Activated naive CD8-positive, alpha-beta T cell treated with anti-CD3 and anti-CD28 coated beads for 36 hours (primary cell): Measurements from ENCODE around the gene C17orf50. TPM values are rescaled to one million over a fixed set of nuclear protein-coding genes. Genes with fewer than 3 reads are reported as not detected.

Experiments
- DNase-seq: peaks from one replicate; pipeline ENCODE4 v3.0.0; 2021
- H3K27ac Mint-ChIP-seq: one replicate; pipeline ENCODE4 v1.8.0; 2022; ENCODE audit warnings: mild to moderate bottlenecking, moderate library complexity, mixed read lengths
- H3K27me3 Mint-ChIP-seq: one replicate; pipeline ENCODE4 v1.8.0; 2022; ENCODE audit warnings: mild to moderate bottlenecking, mixed read lengths
- H3K36me3 Mint-ChIP-seq: one replicate; pipeline ENCODE4 v1.8.0; 2021; ENCODE audit warnings: mild to moderate bottlenecking, mixed read lengths
- H3K4me1 Mint-ChIP-seq: one replicate; pipeline ENCODE4 v1.8.0; 2021; ENCODE audit warnings: mixed read lengths
- H3K4me3 Mint-ChIP-seq: one replicate; pipeline ENCODE4 v1.8.0; 2022; ENCODE audit warnings: mild to moderate bottlenecking, moderate library complexity, mixed read lengths
- H3K9me3 Mint-ChIP-seq: one replicate; pipeline ENCODE4 v1.8.0; 2022; ENCODE audit warnings: mixed read lengths
- total RNA-seq, 2 experiments: library from RNA; stranded (reverse); gene quantifications; one replicate each; pipeline ENCODE4 v1.2.3, GENCODE V29; 2021

Gene C17orf50
- not detected for total RNA-seq

DNA sequence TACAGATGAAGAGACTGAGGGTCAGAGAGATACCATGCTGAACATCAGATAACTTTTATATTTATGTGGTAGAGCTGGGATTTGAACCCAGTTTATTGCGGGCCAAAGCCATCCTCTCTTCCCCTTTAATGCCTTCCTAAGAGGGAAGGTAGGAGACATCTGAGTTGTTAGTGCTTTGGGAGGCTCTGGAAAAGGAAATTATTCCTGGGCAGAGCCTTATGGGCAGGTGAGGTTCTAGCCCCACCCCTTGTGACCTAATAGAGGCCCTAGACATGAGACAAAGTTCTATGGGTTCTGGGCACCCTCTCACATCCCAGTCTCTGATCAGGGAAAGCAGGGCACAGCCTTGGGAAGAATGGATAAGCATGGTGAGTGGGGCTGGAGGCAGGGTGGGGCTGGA, at the start of gene C17orf50:
Gene C17orf50, plus strand, starts transcription at position 301 of the 400 bp plus-strand sequence. Its CDS starts 55 bp downstream, at position 356.
- no peak for DNase-seq
- no peaks in the 10 kb centered on the region for H3K9me3 Mint-ChIP-seq
- no peak within 1 kb of the TSS for H3K4me3 Mint-ChIP-seq
- no peaks in the 10 kb centered on the region for H3K27me3 Mint-ChIP-seq
- H3K36me3 Mint-ChIP-seq, result no peaks in the 10 kb centered on the region
- H3K27ac Mint-ChIP-seq, result no peak within 1 kb of the TSS
- peaks cover 11% of the 10 kb centered on the region for H3K4me1 Mint-ChIP-seq

DNA sequence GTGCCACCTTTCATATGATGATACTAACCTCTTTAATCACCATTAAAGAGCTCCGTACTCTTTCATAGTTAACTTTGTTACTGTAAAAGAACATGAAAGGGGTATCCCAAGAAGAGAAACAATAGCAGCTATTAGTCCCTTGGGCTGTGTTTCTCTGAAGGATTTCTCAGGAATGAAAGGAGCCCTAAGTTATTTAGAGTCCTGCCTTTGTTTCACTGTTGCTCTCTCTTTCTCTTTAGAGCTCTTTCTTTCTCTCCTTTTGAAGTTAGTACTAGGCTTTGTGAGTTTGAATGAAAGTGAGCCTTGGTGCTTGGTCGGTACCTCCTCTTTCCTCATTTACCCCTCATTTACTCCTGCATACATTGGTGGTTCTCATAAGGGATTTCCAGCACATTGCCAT, 49.7 kb upstream of the C17orf50 start:
- H3K4me3 Mint-ChIP-seq, result no peak overlapping the region
- DNase-seq, result no peak
- peaks cover 15% of the 10 kb centered on the region for H3K36me3 Mint-ChIP-seq
- no peak overlapping the region for H3K27ac Mint-ChIP-seq
- H3K27me3 Mint-ChIP-seq, result no peaks in the 10 kb centered on the region
- H3K9me3 Mint-ChIP-seq, result no peaks in the 10 kb centered on the region
- peaks cover 17% of the 10 kb centered on the region for H3K4me1 Mint-ChIP-seq

DNA sequence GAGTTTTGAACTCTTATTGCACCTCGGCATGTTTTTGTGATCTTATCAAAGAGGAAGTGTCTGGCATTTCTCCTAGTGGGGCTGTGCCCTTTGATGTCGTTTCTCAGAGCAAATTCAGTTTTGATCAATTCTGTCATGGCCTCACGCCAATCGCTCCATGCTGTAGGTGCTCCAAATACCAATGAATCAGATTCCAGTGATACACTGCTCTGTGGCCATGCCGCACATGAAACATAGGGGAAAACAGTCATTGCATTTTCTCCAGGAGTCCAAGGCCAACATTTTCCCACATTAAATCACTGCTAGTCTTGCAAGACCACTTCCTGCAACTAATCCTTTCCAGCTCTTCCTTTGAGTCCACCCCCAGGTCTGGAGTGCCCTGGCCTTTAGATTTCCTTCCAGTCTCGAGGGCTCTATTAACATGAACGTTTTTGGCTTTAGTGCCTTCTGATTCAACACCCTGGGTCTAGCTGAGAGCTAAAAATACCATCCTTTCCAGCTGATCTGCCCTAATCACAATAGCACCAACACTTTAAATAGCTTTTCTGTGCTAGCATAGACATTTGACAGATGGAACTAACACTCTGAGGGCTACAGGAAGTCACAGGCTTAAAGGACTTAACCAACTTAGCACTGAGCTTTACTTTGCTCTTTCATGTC, 47.5 kb upstream of the C17orf50 start:
- H3K4me1 Mint-ChIP-seq, result peaks cover 10% of the 10 kb centered on the region
- peaks cover 21% of the 10 kb centered on the region for H3K36me3 Mint-ChIP-seq
- H3K27me3 Mint-ChIP-seq, result no peaks in the 10 kb centered on the region

GRCh38 chr17:35714988-35715387, 45.7 kb upstream of the C17orf50 start:
- Mint-ChIP-seq H3K9me3 (no peaks in the 10 kb centered on the region), H3K4me3 (no peak overlapping the region), H3K27me3 (no peaks in the 10 kb centered on the region), H3K4me1 (peaks cover 3% of the 10 kb centered on the region), H3K27ac (no peak overlapping the region), H3K36me3 (peaks cover 19% of the 10 kb centered on the region)
- no peak for DNase-seq

More for the DNA sequence above, 47.5 kb upstream of the C17orf50 start:
- H3K27ac Mint-ChIP-seq, result no peak overlapping the region
- DNase-seq, result no peak
- no peaks in the 10 kb centered on the region for H3K9me3 Mint-ChIP-seq
- H3K4me3 Mint-ChIP-seq, result no peak overlapping the region

DNA sequence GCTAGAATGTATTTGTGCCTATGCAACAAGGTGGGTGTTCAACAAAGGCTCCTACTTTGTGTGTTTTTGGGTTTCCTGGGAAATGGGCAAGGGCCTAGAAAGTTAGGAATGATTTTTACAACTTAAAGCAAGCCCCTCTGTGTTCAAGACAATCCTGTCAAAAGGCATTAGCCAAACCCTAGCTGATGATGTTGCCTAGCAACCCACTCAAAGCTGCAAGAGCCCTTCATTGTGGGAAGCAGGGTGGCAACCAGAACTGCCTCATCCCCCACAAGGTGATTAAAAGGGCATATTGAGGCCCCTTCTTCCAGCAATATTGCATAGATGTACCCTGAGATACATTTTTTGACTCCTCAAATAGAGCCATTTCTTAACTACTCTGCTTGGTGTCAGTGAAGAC, 45.3 kb upstream of the C17orf50 start:
- Mint-ChIP-seq H3K27me3 (no peaks in the 10 kb centered on the region), H3K4me1 (peaks cover 3% of the 10 kb centered on the region), H3K36me3 (peaks cover 17% of the 10 kb centered on the region), H3K4me3 (no peak overlapping the region), H3K27ac (no peak overlapping the region), H3K9me3 (no peaks in the 10 kb centered on the region)
- DNase-seq, result no peak

DNA sequence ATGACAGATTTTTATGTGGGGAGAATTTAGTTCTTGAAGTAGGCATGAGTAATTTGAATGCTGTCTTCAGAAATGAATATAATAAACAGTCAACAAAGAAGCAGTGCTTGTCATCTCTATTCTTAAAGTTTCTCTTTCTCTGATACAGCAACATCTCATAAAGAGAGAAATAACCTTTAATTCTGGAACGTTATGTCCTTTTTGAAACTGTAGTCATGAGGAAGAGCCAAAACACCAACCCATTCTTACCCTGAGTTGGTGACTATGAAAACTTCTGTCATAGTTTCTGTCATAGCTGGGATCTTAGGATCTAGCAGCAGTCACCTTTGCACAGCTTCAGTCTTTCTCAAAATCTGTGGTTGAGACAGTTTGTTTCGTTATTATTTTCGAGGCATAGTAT, 44.5 kb upstream of the C17orf50 start:
- Mint-ChIP-seq H3K27ac (no peak overlapping the region), H3K27me3 (no peaks in the 10 kb centered on the region), H3K36me3 (peaks cover 15% of the 10 kb centered on the region), H3K4me1 (peaks cover 1% of the 10 kb centered on the region), H3K4me3 (no peak overlapping the region), H3K9me3 (no peaks in the 10 kb centered on the region)
- no peak for DNase-seq

GRCh38 chr17:35716897-35717465, 43.7 kb upstream of the C17orf50 start:
- no peaks in the 10 kb centered on the region for H3K27me3 Mint-ChIP-seq
- no peak overlapping the region for H3K27ac Mint-ChIP-seq
- H3K4me3 Mint-ChIP-seq, result no peak overlapping the region
- H3K36me3 Mint-ChIP-seq, result peaks cover 14% of the 10 kb centered on the region
- DNase-seq, result no peak
- no peaks in the 10 kb centered on the region for H3K4me1 Mint-ChIP-seq
- H3K9me3 Mint-ChIP-seq, result no peaks in the 10 kb centered on the region

GRCh38 chr17:35717475-35717874, 43.2 kb upstream of the C17orf50 start:
- peaks cover 14% of the 10 kb centered on the region for H3K36me3 Mint-ChIP-seq
- no peak overlapping the region for H3K27ac Mint-ChIP-seq
- H3K4me1 Mint-ChIP-seq, result no peaks in the 10 kb centered on the region
- no peaks in the 10 kb centered on the region for H3K9me3 Mint-ChIP-seq
- no peak overlapping the region for H3K4me3 Mint-ChIP-seq
- no peaks in the 10 kb centered on the region for H3K27me3 Mint-ChIP-seq
- DNase-seq, result no peak

GRCh38 chr17:35723735-35724134, 37.0 kb upstream of the C17orf50 start:
- H3K27ac Mint-ChIP-seq, result no peak overlapping the region
- H3K36me3 Mint-ChIP-seq, result peaks cover 13% of the 10 kb centered on the region
- H3K4me1 Mint-ChIP-seq, result no peaks in the 10 kb centered on the region
- no peak for DNase-seq
- H3K9me3 Mint-ChIP-seq, result no peaks in the 10 kb centered on the region
- H3K4me3 Mint-ChIP-seq, result no peak overlapping the region
- no peaks in the 10 kb centered on the region for H3K27me3 Mint-ChIP-seq

GRCh38 chr17:35725058-35725457, 35.6 kb upstream of the C17orf50 start:
- no peaks in the 10 kb centered on the region for H3K9me3 Mint-ChIP-seq
- no peak for DNase-seq
- H3K27me3 Mint-ChIP-seq, result no peaks in the 10 kb centered on the region
- no peak overlapping the region for H3K4me3 Mint-ChIP-seq
- peaks cover 10% of the 10 kb centered on the region for H3K36me3 Mint-ChIP-seq
- no peak overlapping the region for H3K27ac Mint-ChIP-seq
- peaks cover 1% of the 10 kb centered on the region for H3K4me1 Mint-ChIP-seq

- Mint-ChIP-seq H3K27ac (no peak overlapping the region), H3K4me3 (no peak overlapping the region), H3K9me3 (no peaks in the 10 kb centered on the region), H3K36me3 (peaks cover 13% of the 10 kb centered on the region), H3K4me1 (peaks cover 7% of the 10 kb centered on the region), H3K27me3 (no peaks in the 10 kb centered on the region)
- DNase-seq, result no peak
These were observed 34.9 kb upstream of the C17orf50 start for GRCh38 chr17:35725802-35726126.

GRCh38 chr17:35726127-35726952, 34.3 kb upstream of the C17orf50 start:
- Mint-ChIP-seq H3K27ac (no peak overlapping the region), H3K27me3 (no peaks in the 10 kb centered on the region), H3K4me1 (peaks cover 12% of the 10 kb centered on the region), H3K36me3 (peaks cover 16% of the 10 kb centered on the region), H3K4me3 (no peak overlapping the region), H3K9me3 (no peaks in the 10 kb centered on the region)
- DNase-seq, result no peak

DNA sequence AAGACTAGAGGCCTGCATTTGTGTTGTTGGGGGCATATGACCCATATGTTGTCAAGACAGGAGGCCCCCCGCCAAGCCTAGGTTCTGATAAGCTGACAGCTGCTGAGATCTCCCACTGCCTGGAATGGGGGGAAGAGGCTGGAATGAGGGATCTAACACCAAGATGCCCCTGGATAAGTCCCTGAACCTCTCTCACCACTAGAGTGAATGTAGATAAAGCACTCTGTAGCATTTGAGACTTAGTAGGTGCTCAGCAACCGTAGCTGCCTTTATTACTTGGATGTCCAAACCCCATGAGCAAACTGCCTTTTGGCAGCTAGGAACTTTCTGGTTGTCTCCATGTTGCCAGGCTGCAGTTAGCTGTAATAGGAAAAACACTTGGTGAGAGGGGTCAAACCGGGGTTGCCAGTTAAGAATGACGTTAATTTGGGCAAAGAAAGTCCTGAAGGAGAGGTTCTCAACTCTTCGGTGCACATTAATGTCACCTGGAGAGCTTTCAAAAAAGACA, 33.7 kb upstream of the C17orf50 start:
- peaks cover 12% of the 10 kb centered on the region for H3K4me1 Mint-ChIP-seq
- no peak for DNase-seq
- H3K4me3 Mint-ChIP-seq, result no peak overlapping the region
- H3K36me3 Mint-ChIP-seq, result peaks cover 16% of the 10 kb centered on the region
- H3K27ac Mint-ChIP-seq, result no peak overlapping the region
- no peaks in the 10 kb centered on the region for H3K9me3 Mint-ChIP-seq
- no peaks in the 10 kb centered on the region for H3K27me3 Mint-ChIP-seq

DNA sequence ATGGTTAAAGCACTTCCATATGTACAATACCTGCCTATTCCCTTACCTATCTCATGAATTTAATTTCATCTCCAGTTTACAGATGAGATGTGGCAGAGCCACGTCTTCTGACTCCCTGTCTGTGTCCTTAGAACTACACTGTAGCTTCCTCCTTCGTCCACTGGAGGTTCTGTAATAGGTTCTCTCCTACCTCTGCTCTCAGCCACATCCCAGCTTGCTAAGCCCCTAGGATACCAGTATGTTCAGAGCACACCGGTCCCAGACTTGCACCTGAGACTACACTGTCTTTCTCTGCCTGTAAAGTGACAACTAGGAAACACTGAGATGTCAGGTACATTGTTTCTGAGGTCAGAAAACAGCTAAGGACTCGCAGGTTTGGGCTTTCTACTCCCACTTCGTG, 33.1 kb upstream of the C17orf50 start:
- H3K27me3 Mint-ChIP-seq, result no peaks in the 10 kb centered on the region
- H3K36me3 Mint-ChIP-seq, result peaks cover 16% of the 10 kb centered on the region
- no peak overlapping the region for H3K4me3 Mint-ChIP-seq

DNA sequence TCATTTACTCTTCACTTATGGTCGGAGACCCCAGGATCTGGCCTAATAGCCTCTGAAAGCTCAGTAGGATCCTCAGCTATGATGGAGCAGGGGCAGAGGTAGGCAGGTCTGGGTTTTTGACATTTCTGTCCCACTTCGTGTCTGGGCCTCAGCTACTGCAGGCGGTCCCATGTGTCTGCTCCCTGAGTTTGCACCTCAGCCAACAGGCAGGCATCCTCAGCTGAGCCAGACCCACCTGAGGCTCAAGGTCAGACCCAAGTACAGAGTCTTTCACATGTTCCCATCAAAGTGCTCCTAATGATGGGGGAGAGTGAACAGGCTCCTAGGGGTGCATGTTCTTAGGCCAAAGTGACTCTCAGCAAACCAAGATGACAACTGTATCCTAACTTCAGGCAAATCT, 32.1 kb upstream of the C17orf50 start:
- DNase-seq, result no peak
- H3K36me3 Mint-ChIP-seq, result peaks cover 13% of the 10 kb centered on the region
- H3K27ac Mint-ChIP-seq, result no peak overlapping the region
- H3K9me3 Mint-ChIP-seq, result no peaks in the 10 kb centered on the region
- no peak overlapping the region for H3K4me3 Mint-ChIP-seq
- no peaks in the 10 kb centered on the region for H3K27me3 Mint-ChIP-seq
- peaks cover 12% of the 10 kb centered on the region for H3K4me1 Mint-ChIP-seq

More for the DNA sequence above, 33.1 kb upstream of the C17orf50 start:
- no peaks in the 10 kb centered on the region for H3K9me3 Mint-ChIP-seq
- DNase-seq, result no peak
- no peak overlapping the region for H3K27ac Mint-ChIP-seq
- H3K4me1 Mint-ChIP-seq, result peaks cover 12% of the 10 kb centered on the region
